GM18907 (cell line): Measurements from ENCODE around the gene GFAP.

ENCODE experiments used
- ATAC-seq: cut with Tn5 transposase; IDR thresholded peaks from one replicate; pipeline ENCODE4 v1.9.1; 2021; ENCODE audit warnings: mild to moderate bottlenecking, moderate library complexity; ENCODE audit not compliant: unreplicated experiment

GFAP gene

GRCh38 chr17:44932096-44932786 is 16.9 kb upstream of the GFAP start:
- ATAC-seq = no peak

- ATAC-seq = no peak
Measured at GRCh38 chr17:44931376-44931775, 16.1 kb upstream of the GFAP start.

GRCh38 chr17:44930667-44931066 is 15.4 kb upstream of the GFAP start:
- no peak for ATAC-seq

- ATAC-seq = no peak
Measured at GRCh38 chr17:44928950-44929720, 13.8 kb upstream of the GFAP start.

GRCh38 chr17:44928136-44928535 is 12.8 kb upstream of the GFAP start:
- ATAC-seq = no peak

GRCh38 chr17:44927696-44928095 is 12.4 kb upstream of the GFAP start:
- ATAC-seq = no peak

GRCh38 chr17:44926821-44927525 is 11.7 kb upstream of the GFAP start:
- no peak for ATAC-seq

GRCh38 chr17:44925731-44926697 is 10.7 kb upstream of the GFAP start:
- ATAC-seq = no peak

- ATAC-seq = no peak
Measured at GRCh38 chr17:44924107-44924544, 8.8 kb upstream of the GFAP start.

- no peak for ATAC-seq
Measured at GRCh38 chr17:44922746-44923470, 7.6 kb upstream of the GFAP start.

GRCh38 chr17:44922136-44922535 is 6.8 kb upstream of the GFAP start:
- no peak for ATAC-seq

- ATAC-seq = no peak
Measured at GRCh38 chr17:44921122-44921882, 6.0 kb upstream of the GFAP start.

- no peak for ATAC-seq
Measured at GRCh38 chr17:44920565-44920940, 5.3 kb upstream of the GFAP start.

- no peak for ATAC-seq
Measured at GRCh38 chr17:44919885-44920564, 4.7 kb upstream of the GFAP start.

GRCh38 chr17:44919411-44919810 is 4.1 kb upstream of the GFAP start:
- no peak for ATAC-seq

- ATAC-seq = no peak
Measured at GRCh38 chr17:44918006-44918405, 2.7 kb upstream of the GFAP start.

- ATAC-seq = no peak
Measured at GRCh38 chr17:44917456-44917855, 2.2 kb upstream of the GFAP start.

- no peak for ATAC-seq
Measured at GRCh38 chr17:44916781-44917241, 1.5 kb upstream of the GFAP start.
